Nephron progenitor cell (in vitro differentiated cells): ENCODE measurements around the gene MSI2.
A peak's percentile ranks its signal among the peaks of the same experiment; 100 is the strongest.

Source experiments
- DNase-seq: peaks from one replicate; pipeline ENCODE4 v3.0.0; 2021
- H3K27ac Mint-ChIP-seq: 2 replicates; pipeline ENCODE4 v1.8.0; 2021; ENCODE audit warnings: mild to moderate bottlenecking, moderate library complexity, mixed read lengths
- H3K27me3 Mint-ChIP-seq: 2 replicates; pipeline ENCODE4 v1.8.0; 2021; ENCODE audit warnings: mild to moderate bottlenecking, low read depth, mixed read lengths; ENCODE audit not compliant: poor library complexity
- H3K36me3 Mint-ChIP-seq: 2 replicates; pipeline ENCODE4 v1.8.0; 2021; ENCODE audit warnings: low read depth, mixed read lengths
- H3K4me1 Mint-ChIP-seq: 2 replicates; pipeline ENCODE4 v1.8.0; 2021; ENCODE audit warnings: mixed read lengths
- H3K4me3 Mint-ChIP-seq: 2 replicates; pipeline ENCODE4 v1.8.0; 2021; ENCODE audit warnings: mild to moderate bottlenecking, moderate library complexity, mixed read lengths
- H3K9me3 Mint-ChIP-seq: 2 replicates; pipeline ENCODE4 v1.8.0; 2021; ENCODE audit warnings: mild to moderate bottlenecking, moderate library complexity, mixed read lengths
- CTCF ChIP-seq: fragments of 200-600 bp; sonication (generic); IDR thresholded peaks from 2 replicates; pipeline ENCODE4 v1.5.0; 2021; ENCODE audit warnings: antibody characterized with exemption

Gene MSI2

GRCh38 chr17:57550668-57551315, 294.5 kb downstream of the MSI2 start:
- peaks cover 100% of the 10 kb centered on the region for H3K4me1 Mint-ChIP-seq
- DNase-seq = no peak
- H3K36me3 Mint-ChIP-seq = no peaks in the 10 kb centered on the region
- no peaks in the 10 kb centered on the region for H3K9me3 Mint-ChIP-seq
- TF ChIP-seq CTCF = no peak
- peak overlapping the region; percentile 57 for H3K4me3 Mint-ChIP-seq
- H3K27ac Mint-ChIP-seq = peak overlapping the region; percentile 91
- H3K27me3 Mint-ChIP-seq = peaks cover 4% of the 10 kb centered on the region

- no peak for DNase-seq
These were observed 295.2 kb downstream of the MSI2 start for GRCh38 chr17:57551321-57552079.

GRCh38 chr17:57552114-57552624, 295.8 kb downstream of the MSI2 start:
- Mint-ChIP-seq H3K9me3 (no peaks in the 10 kb centered on the region), H3K27ac (peak overlapping the region; percentile 99), H3K36me3 (no peaks in the 10 kb centered on the region), H3K4me1 (peaks cover 100% of the 10 kb centered on the region), H3K27me3 (peaks cover 4% of the 10 kb centered on the region), H3K4me3 (peak overlapping the region; percentile 47)
- DNase-seq = peak; percentile 77
- TF ChIP-seq CTCF = peak; percentile 63

More at GRCh38 chr17:57551321-57552079, 295.2 kb downstream of the MSI2 start:
- peaks cover 100% of the 10 kb centered on the region for H3K4me1 Mint-ChIP-seq
- H3K36me3 Mint-ChIP-seq = no peaks in the 10 kb centered on the region
- TF ChIP-seq CTCF = no peak
- peaks cover 4% of the 10 kb centered on the region for H3K27me3 Mint-ChIP-seq
- H3K9me3 Mint-ChIP-seq = no peaks in the 10 kb centered on the region
- H3K27ac Mint-ChIP-seq = peak overlapping the region; percentile 99
- peak overlapping the region; percentile 57 for H3K4me3 Mint-ChIP-seq

- DNase-seq = no peak
- TF ChIP-seq CTCF = no peak
- peak overlapping the region; percentile 99 for H3K27ac Mint-ChIP-seq
- H3K36me3 Mint-ChIP-seq = peaks cover 5% of the 10 kb centered on the region
- peak overlapping the region; percentile 69 for H3K4me3 Mint-ChIP-seq
- H3K4me1 Mint-ChIP-seq = peaks cover 100% of the 10 kb centered on the region
- H3K9me3 Mint-ChIP-seq = no peaks in the 10 kb centered on the region
- peaks cover 4% of the 10 kb centered on the region for H3K27me3 Mint-ChIP-seq
These were observed 297.2 kb downstream of the MSI2 start for GRCh38 chr17:57553526-57553925.

GRCh38 chr17:57553991-57554825, 297.9 kb downstream of the MSI2 start:
- Mint-ChIP-seq H3K4me1 (peaks cover 100% of the 10 kb centered on the region), H3K27me3 (peaks cover 4% of the 10 kb centered on the region), H3K36me3 (peaks cover 12% of the 10 kb centered on the region), H3K4me3 (peak overlapping the region; percentile 48), H3K27ac (peak overlapping the region; percentile 99), H3K9me3 (no peaks in the 10 kb centered on the region)
- TF ChIP-seq CTCF = no peak
- peak; percentile 61 for DNase-seq
